Activated CD8-positive, alpha-beta memory T cell treated with anti-CD3 and anti-CD28 coated beads, Interleukin-2, amount 50 U/mL, for 48 hours (primary cell): ENCODE data around the gene NOP53.
"Not testable (repeated sequence)": the region's sequence is repeated elsewhere in the genome, so short reads cannot be mapped to it uniquely, and the experiment has no call there.

ENCODE experiments used
- DNase-seq: peaks from one replicate; pipeline ENCODE4 v3.0.0-alpha.2; 2020

The NOP53 gene

DNA sequence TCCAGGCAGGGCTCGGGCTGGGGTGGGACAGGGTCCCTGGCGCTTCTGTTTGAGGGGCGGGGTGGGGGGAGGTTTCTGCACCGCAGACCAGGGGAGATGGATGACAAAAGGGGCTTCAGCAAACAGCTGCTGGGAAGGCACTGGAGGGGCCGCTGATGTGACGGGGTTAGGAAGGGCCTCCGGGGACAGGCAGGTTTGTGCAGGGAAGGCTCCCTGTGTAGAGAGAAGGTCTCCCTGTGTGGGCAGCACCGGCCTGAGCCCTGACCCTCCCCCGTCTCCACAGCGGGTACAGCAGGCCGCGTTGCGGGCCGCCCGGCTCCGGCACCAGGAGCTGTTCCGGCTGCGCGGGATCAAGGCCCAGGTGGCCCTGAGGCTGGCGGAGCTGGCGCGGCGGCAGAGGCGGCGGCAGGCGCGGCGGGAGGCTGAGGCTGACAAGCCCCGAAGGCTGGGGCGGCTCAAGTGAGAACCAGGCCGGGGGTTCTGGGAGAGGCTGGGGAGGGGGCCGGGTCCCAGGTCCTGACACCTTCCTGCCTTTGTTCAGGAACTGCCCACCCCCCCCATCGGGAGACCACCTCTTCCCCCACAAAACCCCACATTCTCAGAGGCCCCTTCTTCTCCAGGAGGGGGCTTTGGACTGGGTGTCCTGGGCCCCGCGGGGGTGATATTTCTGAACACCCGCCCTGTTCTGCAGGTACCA lies 9.9 kb downstream of the NOP53 start:
- DNase-seq: no peak

DNA sequence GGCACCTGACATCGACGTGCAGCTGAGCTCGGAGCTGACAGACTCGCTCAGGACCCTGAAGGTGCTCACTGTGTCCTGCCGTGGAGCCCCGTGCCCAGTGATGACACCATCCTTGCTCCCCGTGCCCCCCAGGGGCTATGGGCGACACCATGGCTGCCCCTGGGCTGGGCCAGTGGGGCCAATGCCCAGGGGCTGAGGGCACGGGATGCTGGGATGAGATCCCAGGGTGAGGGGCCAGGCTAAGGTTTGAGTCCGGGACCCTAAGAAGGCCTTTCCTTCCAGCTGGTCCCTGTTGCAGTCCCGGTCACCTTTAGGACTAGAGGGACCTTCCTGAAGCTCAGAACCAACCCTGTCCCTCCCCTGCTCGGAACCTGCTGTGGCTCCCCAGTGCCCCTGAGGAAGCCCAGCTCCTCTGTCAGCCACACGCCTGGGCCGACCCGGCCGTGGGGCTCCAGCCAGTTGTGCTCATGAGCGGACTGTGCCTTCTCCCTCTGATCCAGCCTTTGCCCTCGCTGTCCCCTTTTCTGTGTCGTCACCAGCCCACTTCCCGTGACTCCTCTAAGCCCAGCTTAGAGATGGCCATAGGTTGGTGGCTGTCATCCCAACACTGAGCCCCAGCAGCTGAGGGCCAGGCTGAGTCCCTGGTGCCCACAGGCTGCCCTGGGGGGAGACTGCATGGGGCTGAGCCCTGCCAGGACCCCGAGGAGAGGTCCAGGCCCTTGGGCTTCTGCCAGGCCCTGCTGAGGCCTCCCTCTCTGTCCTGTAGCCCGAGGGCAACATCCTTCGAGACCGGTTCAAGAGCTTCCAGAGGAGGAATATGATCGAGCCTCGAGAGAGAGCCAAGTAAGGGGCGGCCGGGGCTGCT lies 10.6 kb downstream of the NOP53 start:
- no peak for DNase-seq

DNA sequence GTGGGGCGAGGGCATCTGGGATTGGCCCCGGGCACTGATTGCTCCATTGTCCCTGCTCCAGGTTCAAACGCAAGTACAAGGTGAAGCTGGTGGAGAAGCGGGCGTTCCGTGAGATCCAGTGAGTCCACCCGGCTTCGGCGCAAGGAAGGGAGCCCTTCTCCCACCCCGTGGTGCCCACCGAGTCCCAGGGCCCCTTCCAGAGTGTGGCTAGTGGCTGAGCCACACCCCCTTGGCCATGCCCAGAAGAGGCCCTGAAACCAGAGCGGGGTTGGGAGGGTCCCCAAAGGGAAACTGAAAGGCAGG lies 11.2 kb downstream of the NOP53 start:
- DNase-seq: no peak

DNA sequence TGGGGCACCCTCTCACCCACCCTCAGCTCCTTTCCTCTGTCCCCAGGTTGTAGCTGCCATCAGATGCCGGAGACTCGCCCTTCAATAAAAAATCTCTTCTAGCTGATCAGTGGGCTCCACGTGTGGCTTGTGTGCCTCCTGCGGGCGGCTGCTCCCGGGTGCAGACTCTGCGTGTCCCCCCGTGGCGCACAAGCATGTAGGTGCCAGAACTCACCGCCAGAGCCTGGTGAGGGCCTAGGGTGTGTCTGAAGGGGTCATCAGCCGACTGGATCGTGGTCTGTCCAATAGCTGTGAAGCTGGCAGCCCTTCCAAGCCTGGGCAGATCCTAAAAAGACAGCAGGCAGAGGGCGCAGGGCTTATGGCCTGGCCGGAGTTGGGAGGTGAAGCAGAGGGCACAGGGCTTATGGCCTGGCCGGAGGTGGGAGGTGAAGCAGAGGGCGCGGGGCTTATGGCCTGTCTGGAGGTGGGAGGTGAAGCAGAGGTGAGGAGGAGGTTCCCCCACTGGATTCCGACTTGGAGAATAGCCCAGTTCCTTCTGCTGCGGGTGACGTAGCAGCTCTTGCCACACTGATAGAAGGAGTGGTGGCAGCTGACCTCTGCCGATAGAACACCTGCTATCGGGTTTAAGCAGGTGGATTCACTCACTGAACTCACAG lies 11.7 kb downstream of the NOP53 start:
- no peak for DNase-seq

DNA sequence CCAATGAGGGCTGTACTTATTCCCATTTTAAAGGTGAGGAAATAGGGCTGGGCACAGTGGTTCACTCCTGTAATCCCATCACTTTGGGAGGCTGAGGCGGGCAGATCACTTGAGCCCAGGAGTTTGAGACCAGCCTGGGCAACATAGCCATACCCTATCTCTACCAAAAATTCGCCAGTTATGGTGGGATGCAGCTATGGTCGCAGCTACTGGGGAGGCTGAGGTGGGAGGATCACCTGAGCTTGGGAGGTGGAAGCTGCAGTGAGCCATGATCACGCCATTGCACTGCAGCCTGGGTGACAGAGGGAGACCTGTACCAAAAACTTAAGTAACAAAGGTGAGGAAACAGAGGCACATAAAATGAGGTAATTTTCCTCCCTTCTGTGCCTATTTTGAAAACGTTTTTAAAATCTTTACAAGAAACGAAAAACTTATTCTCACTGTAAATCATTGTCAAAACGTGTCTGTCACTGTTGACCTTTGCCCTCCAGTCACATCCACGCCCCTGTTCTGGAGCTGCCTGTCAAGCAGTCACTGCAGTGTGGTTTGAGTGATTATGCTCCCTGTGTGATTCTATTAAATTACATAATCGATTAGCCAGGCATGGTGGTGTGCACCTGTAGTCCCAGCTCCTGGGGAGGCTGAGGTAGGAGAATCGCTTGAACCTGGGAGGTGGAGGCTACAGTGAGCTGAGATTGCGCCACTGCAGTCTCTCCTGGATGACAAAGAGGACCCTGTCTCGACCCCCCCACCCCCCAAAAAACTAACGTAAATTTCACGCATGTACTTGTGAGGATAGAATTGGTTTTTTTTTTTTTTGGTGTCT lies 12.5 kb downstream of the NOP53 start:
- DNase-seq: no peak

DNA sequence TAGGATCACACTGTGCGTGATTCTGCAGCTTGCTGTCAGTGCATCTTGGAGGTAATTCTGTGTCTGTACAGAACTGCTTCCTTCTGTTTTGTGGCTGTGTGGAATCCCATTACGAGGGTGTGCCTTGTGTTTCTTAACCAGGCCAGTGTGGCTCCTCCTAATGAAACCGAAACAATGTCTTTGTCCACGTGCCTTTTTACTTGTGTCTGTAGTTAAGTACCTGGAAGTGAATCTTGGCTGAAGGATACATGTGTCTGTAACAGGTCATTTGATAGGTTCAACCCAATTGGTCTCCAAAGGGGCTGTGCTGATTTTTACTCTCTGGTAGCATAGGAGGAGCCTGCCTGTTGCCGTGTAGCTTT lies 13.1 kb downstream of the NOP53 start:
- DNase-seq: no peak

DNA sequence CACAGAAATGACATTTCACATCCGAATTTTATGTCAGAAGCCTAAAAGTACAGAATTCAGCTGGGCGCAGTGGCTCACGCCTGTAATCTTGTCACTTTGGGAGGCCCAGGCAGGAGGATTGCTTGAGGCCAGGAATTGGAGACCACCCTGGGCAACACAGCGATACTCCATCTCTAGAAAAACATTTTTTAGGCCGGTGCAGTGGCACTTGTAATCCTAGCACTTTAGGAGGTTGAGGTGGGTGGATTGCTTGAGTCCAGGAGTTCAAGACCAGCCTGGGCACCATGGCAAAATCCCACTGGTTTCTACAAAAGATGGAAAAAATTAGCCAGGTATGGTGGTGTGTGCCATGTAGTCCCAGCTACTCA lies 15.3 kb downstream of the NOP53 start:
- DNase-seq: no peak

DNA sequence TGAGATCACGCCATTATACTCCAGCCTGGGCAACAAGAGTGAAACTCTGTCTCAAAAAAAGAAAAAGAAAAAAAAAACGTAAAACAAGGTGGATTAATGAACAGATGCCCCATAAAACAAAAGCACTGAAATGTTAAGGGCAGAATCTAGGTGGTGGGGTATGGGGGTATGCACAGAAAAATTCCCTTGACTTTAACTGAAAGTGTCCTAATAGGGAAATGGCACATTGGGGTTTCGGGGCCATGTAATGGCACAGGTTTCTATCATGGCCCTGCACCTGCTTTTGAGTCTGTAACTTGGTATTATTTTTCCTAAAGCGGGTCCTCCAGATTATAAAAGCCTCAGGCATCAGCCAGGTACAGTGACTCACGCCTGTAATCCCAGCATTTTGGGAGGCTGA lies 16.2 kb downstream of the NOP53 start:
- no peak for DNase-seq

DNA sequence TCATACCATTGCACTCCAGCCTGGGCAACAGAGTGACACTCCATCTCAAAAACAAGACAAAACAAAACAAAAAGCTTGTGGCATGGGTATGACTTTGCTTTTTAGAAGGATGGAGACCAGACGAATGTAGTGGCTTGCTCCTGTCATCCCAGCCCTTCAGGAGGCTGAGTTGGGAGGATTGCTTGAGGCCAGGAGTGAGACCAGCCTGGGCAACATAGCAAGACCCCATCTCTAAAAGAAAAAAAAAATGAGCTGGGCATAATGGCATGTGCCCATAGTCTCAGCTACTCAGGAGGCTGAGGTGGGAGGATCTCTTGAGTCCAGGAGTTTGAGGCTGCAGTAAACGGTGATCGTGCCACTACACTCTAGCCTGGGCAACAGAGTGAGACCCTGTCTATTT lies 16.8 kb downstream of the NOP53 start:
- DNase-seq: no peak

DNA sequence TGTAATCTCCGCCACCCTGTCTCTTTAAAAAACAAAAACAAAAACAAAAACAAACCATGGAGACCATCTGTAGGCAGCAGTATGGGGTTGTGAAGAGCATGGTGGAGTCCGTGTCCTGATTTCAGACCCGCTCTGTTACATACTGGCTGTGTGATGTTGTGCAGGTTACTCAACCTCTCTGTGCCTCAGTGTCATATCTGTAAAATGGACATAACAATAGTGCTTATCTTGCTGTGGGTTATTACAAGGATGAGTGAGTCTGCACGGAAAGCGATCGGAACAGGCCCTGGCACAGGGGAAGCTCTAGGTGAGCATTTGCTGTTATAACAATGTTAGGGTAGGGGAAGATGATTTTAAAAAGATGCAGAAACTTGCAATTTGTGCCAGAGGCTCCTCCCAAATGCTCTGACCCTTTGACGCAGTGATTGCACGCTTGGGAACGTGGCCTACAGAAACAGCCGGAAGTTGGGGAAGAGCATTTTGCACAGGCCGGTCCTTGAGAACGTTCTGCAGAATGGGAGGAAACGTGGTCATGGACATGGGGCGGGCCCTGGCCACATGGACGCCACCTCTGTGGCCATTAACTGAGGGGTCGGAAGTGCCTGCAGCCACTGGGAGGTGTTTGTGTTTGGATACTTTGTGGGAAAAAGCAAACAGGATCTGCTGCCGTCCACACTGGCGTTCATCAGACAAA lies 17.4 kb downstream of the NOP53 start:
- no peak for DNase-seq

DNA sequence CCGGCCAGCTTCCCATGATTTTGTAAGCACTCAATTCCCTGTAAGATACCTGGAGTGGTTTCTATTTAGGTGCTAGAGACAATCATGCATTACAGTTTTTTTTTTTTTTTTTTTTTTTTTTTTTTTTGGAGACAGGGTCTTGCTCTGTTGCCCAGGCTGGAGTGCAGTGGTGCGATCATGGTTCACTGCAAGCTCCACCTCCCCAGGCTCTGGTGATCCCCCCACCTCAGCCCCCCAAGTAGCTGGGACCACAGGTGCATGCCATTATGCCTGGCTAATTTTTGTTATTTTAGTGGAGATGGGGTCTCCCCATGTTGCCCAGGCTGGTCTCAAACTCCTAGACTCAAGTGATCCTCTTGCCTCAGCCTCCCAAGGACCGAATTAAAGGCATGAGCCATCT lies 19.4 kb downstream of the NOP53 start:
- not testable (repeated sequence) for DNase-seq

DNA sequence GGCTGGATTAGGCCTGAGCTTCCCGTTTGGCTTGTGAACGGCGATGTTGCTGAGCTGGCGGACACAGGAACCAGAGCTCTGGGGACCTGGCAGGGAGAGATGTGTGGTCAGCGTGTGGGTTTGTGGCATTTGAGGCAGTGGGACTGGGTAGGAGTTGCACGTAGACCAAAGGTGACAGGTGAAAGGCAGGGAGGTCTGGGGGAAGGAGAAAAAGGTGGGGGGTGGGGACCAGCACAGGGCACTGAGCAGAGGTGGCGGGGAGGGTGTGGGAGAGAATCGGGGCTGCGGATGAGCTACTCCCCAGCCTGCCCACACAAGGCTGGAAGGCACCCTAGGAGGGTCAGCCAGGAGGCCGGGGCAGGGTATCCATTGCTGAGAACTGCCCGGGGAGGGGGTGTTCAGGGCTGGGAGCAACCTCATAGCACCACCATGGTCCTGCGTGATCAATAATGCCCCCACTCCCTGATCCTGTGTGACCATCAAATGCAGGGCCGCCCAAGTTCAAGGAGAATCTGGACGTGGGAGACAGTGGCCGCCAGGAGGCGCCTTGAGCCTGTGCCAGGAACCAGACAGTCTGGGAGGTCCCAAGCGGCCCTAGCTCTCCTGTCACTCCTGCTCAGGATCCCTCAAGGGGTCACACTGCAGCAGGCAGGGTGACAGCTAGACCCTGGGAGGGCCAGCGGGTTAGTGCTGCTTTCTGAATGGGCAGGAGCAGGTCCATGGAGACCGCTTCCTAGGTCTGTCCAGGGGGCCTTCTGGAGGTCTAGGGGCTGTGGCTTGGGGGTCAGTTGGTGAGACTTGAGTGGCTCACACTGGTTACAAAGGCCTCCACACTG lies 20.4 kb downstream of the NOP53 start:
- no peak for DNase-seq

DNA sequence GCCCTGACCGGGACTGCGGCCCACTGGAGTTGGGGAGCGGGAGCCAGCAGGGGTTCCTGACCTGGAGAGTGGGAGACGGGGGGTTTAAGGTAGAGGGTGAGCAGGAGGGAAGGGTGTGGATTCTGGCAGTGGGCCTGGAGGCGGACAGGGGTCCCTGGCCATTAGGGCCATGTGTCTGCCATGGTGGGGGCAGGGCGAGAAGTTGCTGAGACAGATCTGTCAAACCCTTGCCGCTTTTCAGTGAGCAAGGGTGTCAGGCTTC lies 20.9 kb downstream of the NOP53 start:
- no peak for DNase-seq

DNA sequence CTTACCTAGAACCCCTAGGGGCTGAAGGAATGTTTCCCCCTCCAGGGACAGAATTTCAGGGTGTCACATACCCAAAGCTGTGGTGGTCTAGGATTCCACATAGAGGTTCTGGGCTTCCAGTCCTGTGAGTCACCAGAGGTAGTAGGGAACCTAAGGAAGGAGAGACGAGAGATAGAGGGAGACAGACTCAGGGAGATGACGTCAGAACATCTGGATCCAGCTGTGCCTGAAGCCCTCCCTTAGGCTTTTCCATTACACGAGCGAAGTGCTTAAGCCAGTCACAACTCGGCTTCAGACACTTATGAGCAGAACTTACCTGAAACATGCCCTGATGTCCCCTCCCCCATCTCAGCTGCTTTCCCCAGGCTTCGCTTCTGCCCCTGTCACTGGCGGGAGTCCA lies 21.3 kb downstream of the NOP53 start:
- DNase-seq: no peak

DNA sequence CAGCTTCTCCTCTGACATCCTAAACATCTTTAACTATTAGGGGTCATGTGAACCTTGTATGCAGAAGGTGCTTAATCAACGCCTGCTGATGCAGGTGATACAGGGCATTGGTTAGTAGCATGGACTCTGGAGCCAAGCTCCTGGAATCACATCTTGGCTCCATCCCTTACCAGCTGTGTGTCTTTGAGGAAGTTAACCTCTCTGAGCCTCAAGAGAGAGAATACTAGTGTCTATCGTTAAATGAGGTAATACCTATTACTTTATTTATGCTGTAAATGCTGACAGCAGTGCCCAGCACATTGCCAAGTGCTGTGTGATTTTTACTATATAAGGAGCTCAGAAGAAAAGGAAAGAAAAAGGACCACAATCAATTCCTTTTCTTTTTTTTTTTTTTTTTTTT lies 22.0 kb downstream of the NOP53 start:
- no peak for DNase-seq

DNA sequence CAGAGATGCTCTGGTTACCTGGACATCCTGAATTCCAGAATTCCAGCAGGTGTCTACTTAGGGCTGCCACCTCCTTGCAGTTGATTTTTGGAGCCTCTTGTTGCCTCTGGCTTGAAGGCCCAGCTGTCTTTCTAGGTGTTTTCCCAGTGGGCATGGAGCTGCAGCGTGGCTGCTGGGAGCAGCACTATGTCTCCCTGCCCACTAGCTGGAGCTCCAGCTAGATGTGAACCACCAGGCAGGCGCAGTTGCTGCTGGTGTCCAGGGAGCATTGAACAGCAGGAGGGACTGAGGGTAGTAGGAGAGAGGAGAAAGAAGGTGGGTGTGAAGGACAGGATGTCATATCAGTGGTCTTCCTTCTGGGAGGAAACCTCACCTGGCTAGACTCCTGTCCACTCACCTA lies 23.3 kb downstream of the NOP53 start:
- DNase-seq: no peak

DNA sequence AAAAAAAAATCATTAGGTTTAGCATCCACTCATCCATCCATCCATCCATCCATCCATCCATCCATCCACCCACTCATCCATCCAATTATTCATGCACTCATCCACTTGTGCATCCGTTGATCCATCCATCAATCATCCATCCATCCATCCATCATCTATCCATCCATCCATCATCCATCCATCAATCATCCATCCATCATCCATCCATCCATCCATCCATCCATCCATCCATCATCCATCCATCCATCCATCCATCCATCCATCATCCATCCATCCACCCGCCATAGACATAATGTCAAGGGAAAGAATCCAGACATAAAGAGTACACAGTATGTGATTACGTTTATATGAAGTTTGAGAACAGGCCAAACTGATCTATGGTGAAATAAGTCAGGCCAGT lies 24.2 kb downstream of the NOP53 start:
- DNase-seq: no peak

DNA sequence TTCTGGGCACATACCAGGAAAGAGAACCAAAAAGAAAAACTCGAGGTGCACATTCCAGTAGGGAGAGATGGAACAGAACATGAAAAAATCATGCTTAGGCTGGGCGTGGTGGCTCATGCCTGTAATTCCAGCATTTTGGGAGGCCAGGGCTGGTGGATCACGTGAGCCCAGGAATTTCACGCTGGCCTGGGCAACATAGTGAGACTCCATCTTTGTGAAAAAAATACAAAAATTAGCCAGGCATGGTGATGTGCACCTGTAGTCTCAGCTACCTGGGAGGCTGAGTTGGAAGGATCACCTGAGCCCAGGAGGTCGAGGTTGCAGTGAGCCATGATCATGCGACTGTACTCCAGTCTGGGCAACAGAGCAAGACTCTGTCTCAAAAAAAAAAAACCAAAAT lies 25.9 kb downstream of the NOP53 start:
- DNase-seq: not testable (repeated sequence)

DNA sequence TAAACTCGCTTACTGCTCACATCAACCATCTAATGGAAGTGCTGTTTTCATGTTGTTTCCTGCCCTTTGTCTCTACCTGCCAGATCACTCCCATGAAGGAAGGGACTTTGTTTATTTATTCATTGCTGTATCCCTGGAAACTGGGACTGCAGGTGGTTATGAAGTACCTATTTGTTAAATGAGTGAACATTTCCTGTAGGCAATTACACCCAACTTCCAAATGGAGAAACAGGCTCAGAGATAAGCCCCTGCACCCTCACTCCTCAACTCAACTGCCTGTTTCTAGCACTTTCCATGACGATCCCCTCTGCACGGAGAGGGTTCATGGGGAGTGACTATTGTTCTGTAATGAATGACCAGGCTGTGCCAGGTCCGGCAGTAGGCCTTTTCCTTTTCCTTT lies 31.2 kb downstream of the NOP53 start:
- no peak for DNase-seq

DNA sequence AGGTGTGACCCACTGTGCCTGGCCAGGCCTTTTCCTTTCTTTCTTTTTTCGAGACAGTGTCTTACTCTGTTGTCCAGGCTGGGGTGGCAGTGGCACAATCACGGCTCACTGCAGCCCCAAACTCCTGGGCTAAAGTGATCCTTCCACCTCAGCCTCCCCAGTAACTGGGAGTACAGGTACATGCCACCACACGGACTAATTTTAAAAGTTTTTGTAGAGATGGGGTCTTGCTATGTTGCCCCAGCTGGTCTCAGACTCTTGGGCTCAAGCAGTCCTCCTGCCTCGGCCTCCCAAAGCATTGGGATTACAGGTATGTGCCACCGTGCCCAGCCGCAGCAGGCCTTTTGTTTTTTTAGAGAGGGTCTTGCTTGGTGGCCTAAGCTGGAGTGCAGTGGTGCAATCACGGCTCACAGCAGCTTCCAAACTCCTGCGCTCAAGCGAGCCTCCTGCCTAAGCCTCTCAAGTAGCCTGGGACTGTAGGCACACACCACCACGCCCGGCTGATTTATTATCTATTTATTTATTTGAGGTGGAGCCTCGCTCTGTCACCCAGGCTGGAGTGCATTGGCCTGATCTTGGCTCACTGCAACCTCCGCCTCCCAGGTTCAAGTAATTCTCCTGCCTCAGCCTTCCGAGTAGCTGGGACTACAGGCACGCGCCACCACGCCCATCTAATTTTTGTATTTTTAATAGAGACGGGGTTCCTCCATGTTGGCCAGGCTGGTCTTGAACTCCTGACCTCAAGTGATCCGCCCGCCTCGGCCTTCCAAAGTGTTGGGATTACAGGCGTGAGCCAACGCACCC lies 32.1 kb downstream of the NOP53 start:
- DNase-seq: not testable (repeated sequence)
